NCI-H2081 treated with DMSO at 0.1 percent for 48 hours (cell line): ENCODE measurements around the gene MRPS25.
"Not testable (repeated sequence)": the region's sequence is repeated elsewhere in the genome, so short reads cannot be mapped to it uniquely, and the experiment has no call there.

ENCODE experiments used
- DNase-seq: peaks from one replicate; lab custom pipeline; 2025; lab: John Stamatoyannopoulos, UW

MRPS25 gene

GRCh38 chr3:15043408-15044171, 21.5 kb downstream of the MRPS25 start:
- DNase-seq = no peak

GRCh38 chr3:15042936-15043335, 22.2 kb downstream of the MRPS25 start:
- no peak for DNase-seq

- no peak for DNase-seq
These were observed 23.2 kb downstream of the MRPS25 start for GRCh38 chr3:15041950-15042349.

GRCh38 chr3:15040844-15041243, 24.3 kb downstream of the MRPS25 start:
- DNase-seq = no peak

- DNase-seq = no peak
These were observed 26.8 kb downstream of the MRPS25 start for GRCh38 chr3:15038306-15038705.

GRCh38 chr3:15033103-15033502, 32.0 kb downstream of the MRPS25 start:
- no peak for DNase-seq

GRCh38 chr3:15032650-15033049, 32.5 kb downstream of the MRPS25 start:
- no peak for DNase-seq

GRCh38 chr3:15029625-15030024, 35.5 kb downstream of the MRPS25 start:
- DNase-seq = no peak

GRCh38 chr3:15023719-15024118, 41.4 kb downstream of the MRPS25 start:
- no peak for DNase-seq

GRCh38 chr3:15023249-15023648, 41.9 kb downstream of the MRPS25 start:
- no peak for DNase-seq

GRCh38 chr3:15017191-15017590, 47.9 kb downstream of the MRPS25 start:
- no peak for DNase-seq

GRCh38 chr3:15015456-15015855, 49.7 kb downstream of the MRPS25 start:
- DNase-seq = no peak

GRCh38 chr3:15014606-15015328, 50.3 kb downstream of the MRPS25 start:
- DNase-seq = no peak

- DNase-seq = no peak
These were observed 53.9 kb downstream of the MRPS25 start for GRCh38 chr3:15011174-15011573.

GRCh38 chr3:15010664-15011063, 54.5 kb downstream of the MRPS25 start:
- no peak for DNase-seq

GRCh38 chr3:15009167-15009566, 55.9 kb downstream of the MRPS25 start:
- no peak for DNase-seq

- DNase-seq = no peak
These were observed 57.4 kb downstream of the MRPS25 start for GRCh38 chr3:15007681-15008141.

- not testable (repeated sequence) for DNase-seq
These were observed 65.9 kb downstream of the MRPS25 start for GRCh38 chr3:14999182-14999581.
